Panc1 (cell line): ENCODE measurements around the gene MRPL55.

Experiments
- CTCF ChIP-seq: fragments of 450-650 bp; IDR thresholded peaks from 2 replicates; pipeline ENCODE4 v1.5.1; 2017; ENCODE audit warnings: mild to moderate bottlenecking
- POLR2AphosphoS5 ChIP-seq: IDR thresholded peaks from 2 replicates; pipeline ENCODE4 v1.6.1; 2012; ENCODE audit warnings: mild to moderate bottlenecking, low read depth, low read length, moderate library complexity
- REST ChIP-seq, 2 experiments: IDR thresholded peaks; 2 replicates each; pipeline ENCODE4 v1.6.1; 2011 to 2012; ENCODE audit warnings: low read depth in 2 of 2, control low read depth in 1 of 2, low read length in 1 of 2, mild to moderate bottlenecking in 1 of 2, moderate library complexity in 1 of 2; ENCODE audit not compliant: insufficient read depth in 1 of 2
- SIN3A ChIP-seq: IDR thresholded peaks from 2 replicates; pipeline ENCODE4 v1.6.1; 2012; ENCODE audit warnings: low read depth, mild to moderate bottlenecking, low read length, moderate library complexity, borderline replicate concordance; ENCODE audit not compliant: insufficient read depth
- TCF7L2 ChIP-seq: IDR thresholded peaks from 2 replicates; pipeline ENCODE4 v1.6.1; 2011; ENCODE audit warnings: mild to moderate bottlenecking, low read depth, low read length, inconsistent platforms

GRCh38 chr1:228061411-228062084 lies 47.6 kb downstream of the MRPL55 start:
- TF ChIP-seq CTCF (no peak), REST (IDR thresholded peaks at IDR 0.05; ENCODE audit: insufficient read depth in 1 of 2, low read depth in 2 of 2, low read length in 1 of 2) (no peak), POLR2AphosphoS5 (no peak), TCF7L2 (no peak), SIN3A (no peak)
